GM12892 (cell line): ENCODE measurements around the gene ALOX15B.

Experiments used
- POLR2A ChIP-seq: IDR thresholded peaks from 2 replicates; pipeline ENCODE4 v1.6.1; 2011; ENCODE audit warnings: low read depth, low read length, control low read depth
- TAF1 ChIP-seq: IDR thresholded peaks from 2 replicates; pipeline ENCODE4 v1.6.1; 2011; ENCODE audit warnings: low read depth, mild to moderate bottlenecking, control low read depth, low read length, borderline replicate concordance

DNA sequence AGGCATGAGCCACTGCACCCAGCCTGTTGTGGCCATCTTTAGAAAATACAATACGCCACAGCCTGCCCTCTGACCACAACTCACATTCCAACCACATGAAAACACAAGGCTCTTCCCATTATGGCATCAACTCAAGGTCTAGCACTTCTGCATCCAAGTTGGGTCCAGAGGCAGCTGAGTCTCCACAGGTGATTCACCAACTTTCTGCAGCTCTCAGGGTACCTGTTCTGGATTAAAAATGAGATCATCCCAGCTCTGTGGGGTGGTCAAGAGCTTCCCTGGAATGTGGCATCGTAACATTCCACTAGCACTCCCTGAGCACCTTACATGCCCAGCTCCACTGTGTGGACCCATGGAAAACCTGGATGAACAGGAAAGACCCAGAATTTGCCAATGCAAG is 46.3 kb upstream of the ALOX15B start:
- TF ChIP-seq TAF1 (no peak), POLR2A (no peak)
